ENCODE data around the gene CFD. TPM values are rescaled to one million over a fixed set of nuclear protein-coding genes. Genes with fewer than 3 reads are reported as not detected.

The CFD gene
- total and polyA plus RNA-seq, 2 experiments from 2014 or later, result 3.2 to 5.2 TPM

GRCh38 chr19:873084-873483 lies 13.6 kb downstream of the CFD start:
- in situ Hi-C loops (cut with MboI), result no loop called here

GRCh38 chr19:873561-874041 lies 14.1 kb downstream of the CFD start:
- peaks cover 13% of the 10 kb centered on the region for H3K4me1 ChIP-seq (ENCODE audit: insufficient read depth)
- H3K27ac ChIP-seq, result no peak overlapping the region
- TF ChIP-seq EZH2 (IDR thresholded peaks at IDR 0.05; ENCODE audit: insufficient read depth, poor library complexity, severe bottlenecking) (no peak), EZH2phosphoT487 (IDR thresholded peaks at IDR 0.05; ENCODE audit: insufficient read depth, low read depth) (no peak)
- H3F3A ChIP-seq (ENCODE audit: insufficient read depth), result peaks cover 6% of the 10 kb centered on the region; the same call in 1 of the 2 replicates
- no peak overlapping the region for H3K4me2 ChIP-seq (ENCODE audit: unreplicated experiment)
- no peaks in the 10 kb centered on the region for H3K36me3 ChIP-seq (ENCODE audit: low read depth)
- H3K79me2 ChIP-seq (ENCODE audit: insufficient read depth), result no peaks in the 10 kb centered on the region
- no peaks in the 10 kb centered on the region for H3K9me2 ChIP-seq (ENCODE audit: insufficient read depth)
- DNase-seq, result no peak
- no peaks in the 10 kb centered on the region for H4K20me1 ChIP-seq (ENCODE audit: insufficient read depth)
- WGBS, 2 experiments (ENCODE audit: low coverage in 1 of 2, low lambda C conversion rate in 2 of 2, missing lambda C conversion rate in 2 of 2), result 94 to 95% methylated on average over 17 to 21 of the region's 22 CpGs
- no peaks in the 10 kb centered on the region for H3K9me3 ChIP-seq (ENCODE audit: low read depth)
- no peak overlapping the region for H3K9ac ChIP-seq
- no peaks in the 10 kb centered on the region for H3K27me3 ChIP-seq (replicated peaks; ENCODE audit: insufficient read depth)
- in situ Hi-C loops (cut with MboI), result no loop called here
- H3K4me3 ChIP-seq, result no peak overlapping the region
- no peak overlapping the region for H2AFZ ChIP-seq

More at GRCh38 chr19:873084-873483, 13.6 kb downstream of the CFD start:
- Histone ChIP-seq H3K4me3 (no peak overlapping the region), H3K27ac (no peak overlapping the region), H3K9me2 (ENCODE audit: insufficient read depth) (no peaks in the 10 kb centered on the region), H3K4me1 (ENCODE audit: insufficient read depth) (peaks cover 14% of the 10 kb centered on the region), H3K79me2 (ENCODE audit: insufficient read depth) (no peaks in the 10 kb centered on the region), H2AFZ (no peak overlapping the region), H3F3A (ENCODE audit: insufficient read depth) (peaks cover 6% of the 10 kb centered on the region; the same call in 1 of the 2 replicates), H4K20me1 (ENCODE audit: insufficient read depth) (no peaks in the 10 kb centered on the region), H3K4me2 (ENCODE audit: unreplicated experiment) (no peak overlapping the region), H3K9me3 (ENCODE audit: low read depth) (no peaks in the 10 kb centered on the region), H3K27me3 (replicated peaks; ENCODE audit: insufficient read depth) (no peaks in the 10 kb centered on the region), H3K9ac (no peak overlapping the region), H3K36me3 (ENCODE audit: low read depth) (no peaks in the 10 kb centered on the region)
- no peak for TF ChIP-seq EZH2 (IDR thresholded peaks at IDR 0.05; ENCODE audit: insufficient read depth, poor library complexity, severe bottlenecking)
- TF ChIP-seq EZH2phosphoT487 (IDR thresholded peaks at IDR 0.05; ENCODE audit: insufficient read depth, low read depth), result no peak
- DNase-seq, result peak; percentile 76
- 86 to 100% methylated on average over 1 to 13 of the region's 13 CpGs for WGBS, 2 experiments (ENCODE audit: low coverage in 1 of 2, low lambda C conversion rate in 2 of 2, missing lambda C conversion rate in 2 of 2)

GRCh38 chr19:875265-875879 lies 15.9 kb downstream of the CFD start:
- H3K4me2 ChIP-seq (ENCODE audit: unreplicated experiment), result no peak overlapping the region
- no peaks in the 10 kb centered on the region for H3K9me2 ChIP-seq (ENCODE audit: insufficient read depth)
- no peak overlapping the region for H3K9ac ChIP-seq
- no peak overlapping the region for H3K4me3 ChIP-seq
- H3K27ac ChIP-seq, result no peak overlapping the region
- H4K20me1 ChIP-seq (ENCODE audit: insufficient read depth), result no peaks in the 10 kb centered on the region
- no peaks in the 10 kb centered on the region for H3K4me1 ChIP-seq (ENCODE audit: insufficient read depth)
- WGBS, 2 experiments (ENCODE audit: low coverage in 1 of 2, low lambda C conversion rate in 2 of 2, missing lambda C conversion rate in 2 of 2), result 95 to 96% methylated on average over 28 of the region's 28 CpGs
- no peaks in the 10 kb centered on the region for H3F3A ChIP-seq (ENCODE audit: insufficient read depth)
- no peaks in the 10 kb centered on the region for H3K36me3 ChIP-seq (ENCODE audit: low read depth)
- H3K9me3 ChIP-seq (ENCODE audit: low read depth), result no peaks in the 10 kb centered on the region
- H3K27me3 ChIP-seq (replicated peaks; ENCODE audit: insufficient read depth), result no peaks in the 10 kb centered on the region
- H2AFZ ChIP-seq, result no peak overlapping the region
- H3K79me2 ChIP-seq (ENCODE audit: insufficient read depth), result no peaks in the 10 kb centered on the region
- TF ChIP-seq EZH2 (IDR thresholded peaks at IDR 0.05; ENCODE audit: insufficient read depth, poor library complexity, severe bottlenecking), result no peak
- no peak for TF ChIP-seq EZH2phosphoT487 (IDR thresholded peaks at IDR 0.05; ENCODE audit: insufficient read depth, low read depth)
- in situ Hi-C loops (cut with MboI), result no loop called here
- no peak for DNase-seq

- Histone ChIP-seq H3K4me1 (ENCODE audit: insufficient read depth) (no peaks in the 10 kb centered on the region), H3K79me2 (ENCODE audit: insufficient read depth) (no peaks in the 10 kb centered on the region), H3K27me3 (replicated peaks; ENCODE audit: insufficient read depth) (no peaks in the 10 kb centered on the region), H3K9me2 (ENCODE audit: insufficient read depth) (no peaks in the 10 kb centered on the region), H3K9ac (no peak overlapping the region), H2AFZ (no peak overlapping the region), H3K4me3 (no peak overlapping the region), H3K4me2 (ENCODE audit: unreplicated experiment) (no peak overlapping the region), H3F3A (ENCODE audit: insufficient read depth) (no peaks in the 10 kb centered on the region), H4K20me1 (ENCODE audit: insufficient read depth) (no peaks in the 10 kb centered on the region), H3K27ac (no peak overlapping the region), H3K9me3 (ENCODE audit: low read depth) (no peaks in the 10 kb centered on the region), H3K36me3 (ENCODE audit: low read depth) (no peaks in the 10 kb centered on the region)
- in situ Hi-C loops (cut with MboI), result no loop called here
- TF ChIP-seq EZH2phosphoT487 (IDR thresholded peaks at IDR 0.05; ENCODE audit: insufficient read depth, low read depth), result no peak
- TF ChIP-seq EZH2 (IDR thresholded peaks at IDR 0.05; ENCODE audit: insufficient read depth, poor library complexity, severe bottlenecking), result no peak
- no peak for DNase-seq
- 80 to 85% methylated on average over 18 of the region's 18 CpGs for WGBS, 2 experiments (ENCODE audit: low coverage in 1 of 2, low lambda C conversion rate in 2 of 2, missing lambda C conversion rate in 2 of 2)
Measured at GRCh38 chr19:876089-876488, 16.6 kb downstream of the CFD start.

Measured in GM23248 (cell line).